Upper lobe of right lung (tissue), 1 donor: ENCODE data around the gene SGSH. TPM values are rescaled to one million over a fixed set of nuclear protein-coding genes. Genes with fewer than 3 reads are reported as not detected.

Experiments used
- ATAC-seq: fragments of 200-7000 bp; cut with Tn5 transposase; one replicate; pipeline ENCODE4 v1.9.1; 2020; ENCODE audit warnings: mild to moderate bottlenecking, moderate library complexity
- DNase-seq: peaks from one replicate; pipeline ENCODE4 v3.0.0-alpha.2; 2020
- H3K27ac ChIP-seq: fragments of 200-600 bp; one replicate; pipeline ENCODE4 v1.8.0; 2022
- H3K27me3 ChIP-seq: fragments of 200-600 bp; one replicate; pipeline ENCODE4 v1.8.0; 2022; ENCODE audit warnings: mild to moderate bottlenecking
- H3K36me3 ChIP-seq: fragments of 200-600 bp; one replicate; pipeline ENCODE4 v1.8.0; 2022
- H3K4me1 ChIP-seq: fragments of 200-600 bp; one replicate; pipeline ENCODE4 v1.8.0; 2022
- H3K4me3 ChIP-seq: fragments of 200-600 bp; one replicate; pipeline ENCODE4 v1.8.0; 2022; ENCODE audit warnings: mild to moderate bottlenecking
- H3K9me3 ChIP-seq: fragments of 200-600 bp; one replicate; pipeline ENCODE4 v1.8.0; 2022
- intact Hi-C: fragments of 100-400 bp; cut with DNase I; formaldehyde crosslinking; loops from one replicate; pipeline ENCODE4 v1.11.0; 2022
- total RNA-seq: library from RNA; stranded (reverse); fragmentation: NEBNext Ultra II Directional; extraction: Animal tissue kit (Norgen Biotek cat#: 25700); gene quantifications from one replicate; pipeline ENCODE4 v1.2.1, GENCODE V29; 2021
- TF ChIP-seq, protein P1 (sequence below): fragments of 200-600 bp; IDR thresholded peaks from one replicate; pipeline ENCODE4 v1.8.0; 2022; ENCODE audit warnings: antibody characterized with exemption
- donor health status: DM: no; HTN: yes; CAD: no; lungs with severe emphysema.

The SGSH gene
- total RNA-seq, 1 donor from 2014 or later: 59.8 TPM

DNA sequence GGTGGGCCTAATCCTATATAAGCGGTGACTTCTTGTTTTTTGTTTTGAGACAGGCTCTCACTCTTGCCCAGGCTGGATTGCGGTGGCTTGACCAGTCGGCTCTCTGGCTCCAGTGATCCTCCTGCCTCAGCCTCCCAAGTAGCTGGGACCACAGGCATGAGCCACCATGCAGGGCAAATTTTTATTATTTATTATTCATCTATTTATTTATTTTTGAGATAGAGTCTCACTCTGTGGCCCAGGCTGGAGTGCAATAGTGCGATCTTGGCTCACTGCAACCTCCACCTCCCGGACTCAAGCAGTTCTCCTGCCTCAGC is 35.9 kb upstream of the SGSH start:
- intact Hi-C loops: no loop called here
- no peak overlapping the region for H3K27ac ChIP-seq

DNA sequence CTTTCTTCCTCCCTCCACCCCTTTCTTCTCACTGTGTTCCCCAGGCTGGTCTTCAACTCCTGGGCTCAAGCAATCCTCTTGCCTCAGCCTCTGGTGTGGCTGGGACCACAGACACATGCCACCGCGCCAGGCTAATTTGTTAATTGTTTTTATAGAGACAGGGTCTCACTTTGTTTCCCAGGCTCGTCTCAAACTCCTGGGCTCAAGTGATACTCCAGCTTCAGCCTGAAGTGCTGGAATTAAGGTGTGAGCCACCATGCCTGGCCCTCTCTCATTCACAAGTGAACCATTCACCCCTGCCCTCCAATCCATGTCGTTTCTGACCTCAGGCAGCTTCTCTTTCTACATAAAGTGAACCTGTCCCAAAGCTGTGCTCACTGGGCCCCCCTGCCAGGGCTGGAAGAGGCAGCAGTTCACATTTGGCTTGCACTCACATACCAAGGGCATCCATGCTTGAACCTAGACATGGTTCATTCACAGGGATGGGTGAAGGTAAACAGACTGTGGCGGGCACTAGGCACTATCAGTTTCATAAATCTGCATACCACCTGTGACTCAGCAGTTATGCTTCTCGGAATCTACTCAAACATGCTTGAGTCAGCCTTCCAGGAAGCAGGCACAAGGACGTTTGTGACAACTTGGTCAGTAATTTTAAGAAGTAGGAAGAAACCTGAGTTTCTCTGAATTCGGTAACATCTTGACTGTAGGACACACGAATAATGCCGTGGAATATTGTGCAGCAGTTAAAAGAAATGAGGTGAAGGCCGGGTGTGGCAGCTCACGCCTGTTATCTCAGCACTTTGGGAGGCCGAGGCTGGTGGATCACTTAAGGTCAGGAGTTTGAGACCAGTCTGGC is 34.5 kb upstream of the SGSH start:
- peak; percentile 82 for ATAC-seq
- TF ChIP-seq, protein P1, sequence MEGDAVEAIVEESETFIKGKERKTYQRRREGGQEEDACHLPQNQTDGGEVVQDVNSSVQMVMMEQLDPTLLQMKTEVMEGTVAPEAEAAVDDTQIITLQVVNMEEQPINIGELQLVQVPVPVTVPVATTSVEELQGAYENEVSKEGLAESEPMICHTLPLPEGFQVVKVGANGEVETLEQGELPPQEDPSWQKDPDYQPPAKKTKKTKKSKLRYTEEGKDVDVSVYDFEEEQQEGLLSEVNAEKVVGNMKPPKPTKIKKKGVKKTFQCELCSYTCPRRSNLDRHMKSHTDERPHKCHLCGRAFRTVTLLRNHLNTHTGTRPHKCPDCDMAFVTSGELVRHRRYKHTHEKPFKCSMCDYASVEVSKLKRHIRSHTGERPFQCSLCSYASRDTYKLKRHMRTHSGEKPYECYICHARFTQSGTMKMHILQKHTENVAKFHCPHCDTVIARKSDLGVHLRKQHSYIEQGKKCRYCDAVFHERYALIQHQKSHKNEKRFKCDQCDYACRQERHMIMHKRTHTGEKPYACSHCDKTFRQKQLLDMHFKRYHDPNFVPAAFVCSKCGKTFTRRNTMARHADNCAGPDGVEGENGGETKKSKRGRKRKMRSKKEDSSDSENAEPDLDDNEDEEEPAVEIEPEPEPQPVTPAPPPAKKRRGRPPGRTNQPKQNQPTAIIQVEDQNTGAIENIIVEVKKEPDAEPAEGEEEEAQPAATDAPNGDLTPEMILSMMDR: no peak
- intact Hi-C loops: no loop called here
- H3K36me3 ChIP-seq: peaks cover 11% of the 10 kb centered on the region
- DNase-seq: no peak
- H3K9me3 ChIP-seq: no peaks in the 10 kb centered on the region
- no peak overlapping the region for H3K4me3 ChIP-seq
- H3K4me1 ChIP-seq: peaks cover 18% of the 10 kb centered on the region
- peak overlapping the region; percentile 82 for H3K27ac ChIP-seq
- H3K27me3 ChIP-seq: no peaks in the 10 kb centered on the region

More for the DNA sequence above, 35.9 kb upstream of the SGSH start:
- H3K36me3 ChIP-seq: peaks cover 6% of the 10 kb centered on the region
- TF ChIP-seq, protein P1: no peak
- H3K9me3 ChIP-seq: no peaks in the 10 kb centered on the region
- ATAC-seq: no peak
- H3K27me3 ChIP-seq: no peaks in the 10 kb centered on the region
- no peak overlapping the region for H3K4me3 ChIP-seq
- peaks cover 18% of the 10 kb centered on the region for H3K4me1 ChIP-seq
- no peak for DNase-seq

DNA sequence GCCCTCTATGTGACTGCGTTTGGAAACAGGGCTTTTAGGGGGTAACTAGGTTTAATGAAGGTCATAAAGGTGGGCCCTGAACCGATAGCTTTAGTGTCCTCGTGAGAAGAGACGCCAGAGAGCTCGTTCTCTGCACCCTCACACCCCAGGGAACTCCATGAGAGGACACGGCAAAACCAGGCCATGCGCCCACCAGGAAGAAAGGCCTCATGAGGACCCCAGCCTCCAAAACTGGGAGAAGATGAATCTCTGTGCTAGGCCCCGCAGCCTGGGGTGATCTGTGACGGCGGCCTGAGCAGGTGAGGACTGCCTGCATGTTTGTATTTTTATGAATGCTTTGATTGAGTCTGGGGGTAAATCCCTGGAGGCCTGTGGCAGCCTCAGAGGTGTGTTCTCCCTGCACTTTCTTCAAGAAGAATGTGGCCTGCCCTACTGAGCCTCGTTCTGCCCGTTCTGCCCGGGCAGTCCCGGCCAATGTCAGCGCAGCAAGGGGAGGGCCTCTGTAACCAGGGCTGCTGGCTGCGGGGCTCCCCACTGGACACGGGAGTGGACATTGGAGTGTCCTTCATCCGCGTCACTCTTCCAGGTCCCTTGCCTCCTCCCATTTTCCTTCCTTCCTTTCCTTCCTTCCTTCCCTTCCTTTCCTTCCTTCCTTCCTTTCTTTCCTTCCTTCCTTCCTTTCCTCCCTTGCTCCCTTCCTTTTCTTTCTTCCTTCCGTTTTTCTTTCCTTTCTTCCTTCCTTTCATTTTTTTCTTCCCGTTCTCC is 33.7 kb upstream of the SGSH start:
- no peaks in the 10 kb centered on the region for H3K9me3 ChIP-seq
- ATAC-seq (peak; percentile 10), DNase-seq (no peak)
- TF ChIP-seq, protein P1: no peak
- no peaks in the 10 kb centered on the region for H3K27me3 ChIP-seq
- peak overlapping the region; percentile 82 for H3K27ac ChIP-seq
- peaks cover 17% of the 10 kb centered on the region for H3K36me3 ChIP-seq
- no peak overlapping the region for H3K4me3 ChIP-seq
- intact Hi-C loops: no loop called here
- peaks cover 18% of the 10 kb centered on the region for H3K4me1 ChIP-seq

DNA sequence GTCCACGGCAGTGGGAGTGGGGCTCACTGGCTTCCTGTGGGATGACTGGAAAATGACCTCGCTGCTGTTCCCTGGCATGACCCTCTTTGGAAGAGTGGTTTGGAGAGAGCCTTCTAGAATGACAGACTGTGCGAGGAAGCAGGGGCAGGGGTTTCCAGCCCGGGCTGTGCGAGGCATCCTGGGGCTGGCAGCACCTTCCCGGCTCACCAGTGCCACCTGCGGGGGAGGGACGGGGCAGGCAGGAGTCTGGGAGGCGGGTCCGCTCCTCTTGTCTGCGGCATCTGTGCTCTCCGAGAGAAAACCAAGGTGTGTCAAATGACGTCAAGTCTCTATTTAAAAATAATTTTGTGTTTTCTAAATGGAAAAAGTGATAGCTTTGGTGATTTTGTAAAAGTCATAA is 32.7 kb upstream of the SGSH start:
- peak; percentile 86 for ATAC-seq

DNA sequence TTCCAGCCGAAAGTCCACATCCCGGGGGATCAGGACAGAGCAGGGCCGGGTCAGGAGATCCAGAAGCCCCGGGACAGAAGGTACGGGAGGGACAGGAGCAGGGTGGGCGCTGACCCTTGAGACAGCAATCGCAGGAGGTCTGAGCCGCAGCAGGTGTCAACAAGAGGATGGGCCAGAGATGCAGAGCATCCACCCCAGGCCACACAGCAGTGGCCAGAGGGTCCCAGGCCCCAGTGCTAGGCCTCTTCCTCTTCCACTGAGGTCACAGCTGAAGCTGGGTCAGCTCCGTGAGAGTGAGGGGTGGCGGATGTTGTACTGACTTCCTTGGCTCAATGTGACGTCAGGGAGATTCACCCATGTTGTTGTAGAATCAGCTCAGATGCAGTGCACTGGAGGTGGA is 31.8 kb upstream of the SGSH start:
- Histone ChIP-seq H3K27me3 (no peaks in the 10 kb centered on the region), H3K27ac (no peak overlapping the region), H3K36me3 (peaks cover 25% of the 10 kb centered on the region), H3K9me3 (no peaks in the 10 kb centered on the region), H3K4me3 (no peak overlapping the region), H3K4me1 (peaks cover 18% of the 10 kb centered on the region)
- DNase-seq (no peak), ATAC-seq (no peak)
- intact Hi-C loops: no loop called here
- TF ChIP-seq, protein P1: no peak

More for the DNA sequence above, 32.7 kb upstream of the SGSH start:
- intact Hi-C loops: no loop called here
- TF ChIP-seq, protein P1: peak; percentile 62
- Histone ChIP-seq H3K4me1 (peaks cover 18% of the 10 kb centered on the region), H3K4me3 (no peak overlapping the region), H3K9me3 (no peaks in the 10 kb centered on the region), H3K27ac (peak overlapping the region; percentile 42), H3K27me3 (no peaks in the 10 kb centered on the region), H3K36me3 (peaks cover 19% of the 10 kb centered on the region)
- DNase-seq: peak; percentile 90
